ENCODE measurements around the gene LRRC25.

GRCh38 chr19:18368504-18369222 lies 28.8 kb downstream of the LRRC25 start:
- TF ChIP-seq POLR2A (IDR thresholded peaks at IDR 0.05) (no peak), CTCF (IDR thresholded peaks at IDR 0.05) (no peak), EP300 (IDR thresholded peaks at IDR 0.05) (no peak)
